GM12801 (cell line): ENCODE measurements around the gene XRCC5.

ENCODE experiments used
- CTCF ChIP-seq: IDR thresholded peaks from one replicate; pipeline ENCODE4 v1.5.1; 2011; ENCODE audit warnings: control low read depth; ENCODE audit not compliant: insufficient read length; ENCODE audit errors: extremely low read depth

Gene XRCC5

GRCh38 chr2:216081487-216082116, 27.5 kb upstream of the XRCC5 start, which contains the start of the genes PECR and TMEM169:
PECR (minus strand) TSS chr2:216081809; CDS start chr2:216081741, 68 bp downstream.
TMEM169 (plus strand) TSS chr2:216081919; CDS start chr2:216095964, 14,045 bp downstream.
- no peak for TF ChIP-seq CTCF

GRCh38 chr2:216082117-216082711, 26.9 kb upstream of the XRCC5 start:
- TF ChIP-seq CTCF = no peak

- TF ChIP-seq CTCF = no peak
These were observed 26.3 kb upstream of the XRCC5 start for GRCh38 chr2:216082805-216083204.

GRCh38 chr2:216083464-216084281, 25.5 kb upstream of the XRCC5 start:
- no peak for TF ChIP-seq CTCF

GRCh38 chr2:216084547-216084946, 24.6 kb upstream of the XRCC5 start:
- TF ChIP-seq CTCF = no peak

- no peak for TF ChIP-seq CTCF
These were observed 22.8 kb upstream of the XRCC5 start for GRCh38 chr2:216086207-216086893.

GRCh38 chr2:216090369-216090786, 18.8 kb upstream of the XRCC5 start:
- no peak for TF ChIP-seq CTCF
